HepG2 (cell line): Measurements from ENCODE around the gene IQCK. TPM values are rescaled to one million over a fixed set of nuclear protein-coding genes. Genes with fewer than 3 reads are reported as not detected.

Source experiments
- AKNA ChIP-seq: sonication (generic); formaldehyde crosslinking; IDR thresholded peaks from 2 replicates; pipeline ENCODE4 v1.4.0; 2020; ENCODE audit warnings: missing genetic modification reagents, borderline replicate concordance
- ERF ChIP-seq: IDR thresholded peaks from 2 replicates; pipeline ENCODE4 v1.6.1; 2018; ENCODE audit warnings: missing biosample characterization, missing genetic modification reagents
- FOSL2 ChIP-seq: sonication (generic); formaldehyde crosslinking; IDR thresholded peaks from 2 replicates; pipeline ENCODE4 v1.4.0; 2020; ENCODE audit warnings: missing genetic modification reagents
- FOXK2 ChIP-seq: fragments of 450-650 bp; IDR thresholded peaks from 2 replicates; pipeline ENCODE4 v1.6.1; 2016
- IRF9 ChIP-seq: sonication (generic); formaldehyde crosslinking; IDR thresholded peaks from 2 replicates; pipeline ENCODE4 v1.8.0; 2022; ENCODE audit warnings: missing genetic modification reagents, mild to moderate bottlenecking, borderline replicate concordance
- JUND ChIP-seq: sonication (generic); formaldehyde crosslinking; IDR thresholded peaks from 2 replicates; pipeline ENCODE4 v1.8.0; 2022; ENCODE audit warnings: mild to moderate bottlenecking, missing genetic modification reagents
- PAF1 ChIP-seq: IDR thresholded peaks from 2 replicates; pipeline ENCODE4 v1.6.1; 2016; ENCODE audit warnings: missing genetic modification reagents, missing compliant biosample characterization
- RFX3 ChIP-seq: IDR thresholded peaks from 2 replicates; pipeline ENCODE4 v1.6.1; 2016; ENCODE audit warnings: missing biosample characterization, missing genetic modification reagents
- RNF219 ChIP-seq: sonication (generic); formaldehyde crosslinking; IDR thresholded peaks from 2 replicates; pipeline ENCODE4 v1.5.0; 2020; ENCODE audit warnings: mild to moderate bottlenecking, missing genetic modification reagents
- SCMH1 ChIP-seq: sonication (generic); formaldehyde crosslinking; IDR thresholded peaks from 2 replicates; pipeline ENCODE4 v1.9.0; 2021; ENCODE audit warnings: missing genetic modification reagents, mild to moderate bottlenecking, borderline replicate concordance
- SSRP1 ChIP-seq: IDR thresholded peaks from 2 replicates; pipeline ENCODE4 v1.6.1; 2016; ENCODE audit warnings: control low read depth
- TGIF2 ChIP-seq: IDR thresholded peaks from 2 replicates; pipeline ENCODE4 v1.6.1; 2016; ENCODE audit warnings: control low read depth, missing compliant biosample characterization
- ZFP1 ChIP-seq: IDR thresholded peaks from 2 replicates; pipeline ENCODE4 v1.6.1; 2016
- ZFP37 ChIP-seq: sonication (generic); formaldehyde crosslinking; IDR thresholded peaks from 2 replicates; pipeline ENCODE4 v1.4.0; 2020; ENCODE audit warnings: missing genetic modification reagents, borderline replicate concordance
- ZFP90 ChIP-seq: sonication (generic); formaldehyde crosslinking; IDR thresholded peaks from 2 replicates; pipeline ENCODE4 v1.8.0; 2022; ENCODE audit warnings: missing genetic modification reagents, mild to moderate bottlenecking, inconsistent platforms, borderline replicate concordance
- ZNF609 ChIP-seq: sonication (generic); formaldehyde crosslinking; IDR thresholded peaks from 2 replicates; pipeline ENCODE4 v1.4.0; 2020; ENCODE audit warnings: mild to moderate bottlenecking, missing genetic modification reagents, borderline replicate concordance
- ZNF777 ChIP-seq: sonication (generic); formaldehyde crosslinking; IDR thresholded peaks from 2 replicates; pipeline ENCODE4 v1.4.0; 2020; ENCODE audit warnings: missing genetic modification reagents
- polyA plus RNA-seq, 8 experiments: library from polyadenylated mRNA; depleted of rRNA in 3 of 8; stranded (reverse) in 7 of 8; unstranded in 1 of 8; fragments of >200 nt; fragmentation: Illumina TruSeq in 4 of 8; extraction: Trizol in 4 of 8; gene quantifications; 2 replicates each; pipeline versions ENCODE4 v1.2.1 to v1.2.3, GENCODE V29; 2011 to 2016; ENCODE audit warnings: low read depth in 4 of 8, missing spikeins in 1 of 8, mixed read lengths in 1 of 8; ENCODE audit not compliant: insufficient read depth in 1 of 8
- total RNA-seq, 5 experiments: library from RNA; depleted of rRNA; stranded (reverse); fragments of >200 nt; fragmentation: Illumina TruSeq; extraction: Trizol; gene quantifications; 2 replicates each; pipeline ENCODE4 v1.2.3, GENCODE V29; 2016; ENCODE audit warnings: low read depth in 1 of 5

IQCK gene
- total and polyA plus RNA-seq, 2 of the 13 experiments (the other 11 are each of a cell fraction or from before 2014, with no cell fraction given) = 5.1 to 7.3 TPM

GRCh38 chr16:19757762-19758595 is 39.9 kb downstream of the IQCK start (continued):
- TF ChIP-seq PAF1 (CRISPR knock-in tag) (no peak), ZNF609 (CRISPR knock-in tag) (peak; percentile 39; the same call in 1 of the 2 replicates), SCMH1 (CRISPR knock-in tag) (no peak), FOSL2 (CRISPR knock-in tag) (peak; percentile 21; the same call in 1 of the 2 replicates), FOXK2 (no peak), JUND (CRISPR knock-in tag) (no peak), ZFP1 (CRISPR knock-in tag) (no peak), ZNF777 (CRISPR knock-in tag) (no peak), AKNA (no peak), ERF (no peak), ZFP90 (no peak), RNF219 (no peak), SSRP1 (CRISPR knock-in tag) (peak; percentile 72; the same call in 1 of the 2 replicates), IRF9 (CRISPR knock-in tag) (no peak), TGIF2 (CRISPR knock-in tag) (peak; percentile 73; the same call in 1 of the 2 replicates), RFX3 (CRISPR knock-in tag) (no peak), ZFP37 (CRISPR knock-in tag) (no peak)
